Breast epithelium (tissue), 4 donors: Measurements from ENCODE around the gene SRC. TPM values are rescaled to one million over a fixed set of nuclear protein-coding genes. Genes with fewer than 3 reads are reported as not detected.

Experiments used
- DNase-seq, 2 donors: peaks; one replicate each; pipeline ENCODE4 v3.0.0-alpha.2; 2019; ENCODE audit warnings: low spot score in 2 of 2
- H3K27ac ChIP-seq, 2 donors: fragments of 200-600 bp; sonication (generic) in 1 of 2; one replicate each; pipeline ENCODE4 v1.5.1; 2016 to 2019; ENCODE audit warnings: mild to moderate bottlenecking in 1 of 2
- H3K27me3 ChIP-seq, 2 donors: fragments of 200-600 bp; sonication (generic) in 1 of 2; one replicate each; pipeline versions ENCODE4 v1.5.1 to v1.6.0; 2017 to 2019; ENCODE audit warnings: control low read depth in 1 of 2, mild to moderate bottlenecking in 1 of 2
- H3K36me3 ChIP-seq: fragments of 200-600 bp; one replicate; pipeline ENCODE4 v1.5.1; 2019
- H3K4me1 ChIP-seq, 2 donors: fragments of 200-600 bp; sonication (generic); one replicate each; pipeline ENCODE4 v1.5.1; 2016 to 2019; ENCODE audit warnings: control low read depth in 1 of 2
- H3K4me3 ChIP-seq, 3 donors: fragments of 200-600 bp; sonication (generic); 1 replicate in 2 of 3; 2 replicates in 1 of 3; pipeline ENCODE4 v1.5.1; 2016 to 2019; ENCODE audit warnings: mild to moderate bottlenecking in 3 of 3, moderate library complexity in 2 of 3
- H3K9me3 ChIP-seq, 2 donors: fragments of 200-600 bp; sonication (generic) in 1 of 2; one replicate each; pipeline ENCODE4 v1.5.1; 2016 to 2019; ENCODE audit warnings: control low read depth in 1 of 2
- CTCF ChIP-seq, 3 donors: fragments of 450-650 bp; IDR thresholded peaks; one replicate each; pipeline ENCODE4 v1.5.1; 2016 to 2017; ENCODE audit warnings: antibody characterized with exemption in 3 of 3, mild to moderate bottlenecking in 3 of 3, moderate library complexity in 3 of 3
- POLR2A ChIP-seq: fragments of 450-650 bp; IDR thresholded peaks from one replicate; pipeline ENCODE4 v1.6.1; 2016; ENCODE audit warnings: antibody characterized with exemption, mild to moderate bottlenecking, moderate library complexity
- POLR2AphosphoS5 ChIP-seq, 3 donors: sonication (generic); formaldehyde crosslinking; IDR thresholded peaks; one replicate each; pipeline ENCODE4 v1.6.1; 2017; ENCODE audit warnings: antibody characterized with exemption in 3 of 3
- intact Hi-C: fragments of 100-400 bp; cut with DNase I; formaldehyde crosslinking; loops from one replicate; pipeline ENCODE4 v1.15.1; 2023; ENCODE audit warnings: low total_unique reads
- total RNA-seq, 3 donors: library from RNA; depleted of rRNA; stranded (reverse); fragments of >200 nt; gene quantifications; one replicate each; pipeline ENCODE4 v1.1.0, GENCODE V29; 2016

The SRC gene
- total RNA-seq, 3 donors from 2014 or later, result 12.8 to 25.6 (median 20.6) TPM

- intact Hi-C loops, result no loop called here
Measured at GRCh38 chr20:37377346-37378081, 31.6 kb downstream of the SRC start.

GRCh38 chr20:37378420-37378784, 32.5 kb downstream of the SRC start:
- no peak for DNase-seq
- no peaks in the 10 kb centered on the region for H3K36me3 ChIP-seq
- TF ChIP-seq POLR2A, result no peak
- TF ChIP-seq CTCF (IDR thresholded peaks at IDR 0.05), result no peak
- TF ChIP-seq POLR2AphosphoS5 (IDR thresholded peaks at IDR 0.05), result no peak
- no peaks in the 10 kb centered on the region for H3K27me3 ChIP-seq
- intact Hi-C loops, result no loop called here
- no peak overlapping the region for H3K4me3 ChIP-seq
- H3K4me1 ChIP-seq, result no peaks in the 10 kb centered on the region
- no peaks in the 10 kb centered on the region for H3K9me3 ChIP-seq
- no peak overlapping the region for H3K27ac ChIP-seq

More at GRCh38 chr20:37377346-37378081, 31.6 kb downstream of the SRC start:
- Histone ChIP-seq H3K9me3 (no peaks in the 10 kb centered on the region), H3K27ac (no peak overlapping the region), H3K36me3 (no peaks in the 10 kb centered on the region), H3K4me3 (no peak overlapping the region), H3K4me1 (no peaks in the 10 kb centered on the region), H3K27me3 (no peaks in the 10 kb centered on the region)
- no peak for TF ChIP-seq POLR2A
- TF ChIP-seq POLR2AphosphoS5 (IDR thresholded peaks at IDR 0.05), result no peak
- TF ChIP-seq CTCF (IDR thresholded peaks at IDR 0.05), result no peak
- DNase-seq, result no peak

- Histone ChIP-seq H3K4me1 (no peaks in the 10 kb centered on the region), H3K36me3 (no peaks in the 10 kb centered on the region), H3K27ac (no peak overlapping the region), H3K4me3 (no peak overlapping the region), H3K27me3 (no peaks in the 10 kb centered on the region), H3K9me3 (no peaks in the 10 kb centered on the region)
- intact Hi-C loops, result no loop called here
- no peak for DNase-seq
- TF ChIP-seq CTCF (IDR thresholded peaks at IDR 0.05), result no peak
- no peak for TF ChIP-seq POLR2AphosphoS5 (IDR thresholded peaks at IDR 0.05)
- TF ChIP-seq POLR2A, result no peak
Measured at GRCh38 chr20:37378785-37379598, 33.1 kb downstream of the SRC start.

- no peak overlapping the region for H3K27ac ChIP-seq
- no peak for DNase-seq
- TF ChIP-seq POLR2A (no peak), POLR2AphosphoS5 (IDR thresholded peaks at IDR 0.05) (no peak), CTCF (IDR thresholded peaks at IDR 0.05) (no peak)
- no peak overlapping the region for H3K4me3 ChIP-seq
- intact Hi-C loops, result loop anchor here (10.0 kb wide), 1 partner anchor 105 kb away; no protein-coding TSS in a partner anchor
- H3K27me3 ChIP-seq, result no peaks in the 10 kb centered on the region
- no peaks in the 10 kb centered on the region for H3K9me3 ChIP-seq
- H3K36me3 ChIP-seq, result no peaks in the 10 kb centered on the region
- H3K4me1 ChIP-seq, result no peaks in the 10 kb centered on the region
Measured at GRCh38 chr20:37379967-37380828, 34.3 kb downstream of the SRC start.
